Ishikawa (cell line): ENCODE data around the gene BSG.

Experiments
- CEBPB ChIP-seq: IDR thresholded peaks from 2 replicates; pipeline ENCODE4 v1.6.1; 2012
- CREB1 ChIP-seq: IDR thresholded peaks from 2 replicates; pipeline ENCODE4 v1.6.1; 2012; ENCODE audit warnings: low read depth
- EGR1 ChIP-seq: IDR thresholded peaks from 2 replicates; pipeline ENCODE4 v1.6.1; 2012
- EP300 ChIP-seq: IDR thresholded peaks from 2 replicates; pipeline ENCODE4 v1.6.1; 2012; ENCODE audit warnings: borderline replicate concordance
- FOXM1 ChIP-seq: IDR thresholded peaks from 2 replicates; pipeline ENCODE4 v1.6.1; 2012; ENCODE audit warnings: low read depth, borderline replicate concordance
- NFIC ChIP-seq: IDR thresholded peaks from 2 replicates; pipeline ENCODE4 v1.6.1; 2012
- RAD21 ChIP-seq: IDR thresholded peaks from 2 replicates; pipeline ENCODE4 v1.6.1; 2012; ENCODE audit warnings: low read depth
- TAF1 ChIP-seq: IDR thresholded peaks from 2 replicates; pipeline ENCODE4 v1.6.1; 2012; ENCODE audit warnings: low read depth, mild to moderate bottlenecking
- TCF12 ChIP-seq: IDR thresholded peaks from 2 replicates; pipeline ENCODE4 v1.6.1; 2012; ENCODE audit warnings: low read depth
- TEAD4 ChIP-seq: IDR thresholded peaks from 2 replicates; pipeline ENCODE4 v1.6.1; 2012
- YY1 ChIP-seq: IDR thresholded peaks from 2 replicates; pipeline ENCODE4 v1.6.1; 2012; ENCODE audit warnings: low read depth
- ZBTB7A ChIP-seq: IDR thresholded peaks from 2 replicates; pipeline ENCODE4 v1.6.1; 2012; ENCODE audit warnings: low read depth
- TF ChIP-seq, protein P1 (sequence below): IDR thresholded peaks from 2 replicates; pipeline ENCODE4 v1.6.1; 2012
- TF ChIP-seq, protein P2 (sequence below): IDR thresholded peaks from 2 replicates; pipeline ENCODE4 v1.6.1; 2012
- TF ChIP-seq, protein P3 (sequence below): IDR thresholded peaks from 2 replicates; pipeline ENCODE4 v1.6.1; 2012; ENCODE audit warnings: low read depth, mild to moderate bottlenecking

The BSG gene

DNA sequence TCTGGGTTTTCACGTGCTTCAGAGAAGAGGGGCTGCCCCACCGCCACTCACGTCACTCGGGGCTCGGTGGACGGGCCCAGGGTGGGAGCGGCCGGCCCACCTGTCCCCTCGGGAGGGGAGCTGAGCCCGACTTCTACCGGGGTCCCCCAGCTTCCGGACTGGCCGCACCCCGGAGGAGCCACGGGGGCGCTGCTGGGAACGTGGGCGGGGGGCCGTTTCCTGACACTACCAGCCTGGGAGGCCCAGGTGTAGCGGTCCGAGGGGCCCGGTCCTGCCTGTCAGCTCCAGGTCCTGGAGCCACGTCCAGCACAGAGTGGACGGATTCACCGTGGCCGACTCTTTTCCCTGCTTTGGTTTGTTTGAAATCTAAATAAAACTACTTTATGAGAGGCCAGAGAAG, 30.7 kb upstream of the BSG start:
- no peak for TF ChIP-seq NFIC
- TF ChIP-seq CEBPB = no peak
- TF ChIP-seq, protein P1, sequence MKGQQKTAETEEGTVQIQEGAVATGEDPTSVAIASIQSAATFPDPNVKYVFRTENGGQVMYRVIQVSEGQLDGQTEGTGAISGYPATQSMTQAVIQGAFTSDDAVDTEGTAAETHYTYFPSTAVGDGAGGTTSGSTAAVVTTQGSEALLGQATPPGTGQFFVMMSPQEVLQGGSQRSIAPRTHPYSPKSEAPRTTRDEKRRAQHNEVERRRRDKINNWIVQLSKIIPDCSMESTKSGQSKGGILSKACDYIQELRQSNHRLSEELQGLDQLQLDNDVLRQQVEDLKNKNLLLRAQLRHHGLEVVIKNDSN = no peak
- no peak for TF ChIP-seq ZBTB7A
- no peak for TF ChIP-seq EP300
- TF ChIP-seq, protein P2, sequence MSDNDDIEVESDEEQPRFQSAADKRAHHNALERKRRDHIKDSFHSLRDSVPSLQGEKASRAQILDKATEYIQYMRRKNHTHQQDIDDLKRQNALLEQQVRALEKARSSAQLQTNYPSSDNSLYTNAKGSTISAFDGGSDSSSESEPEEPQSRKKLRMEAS = no peak
- TF ChIP-seq TAF1 = no peak
- no peak for TF ChIP-seq RAD21
- TF ChIP-seq CREB1 = no peak
- no peak for TF ChIP-seq FOXM1
- TF ChIP-seq TCF12 = no peak
- no peak for TF ChIP-seq TEAD4
- TF ChIP-seq EGR1 = no peak
- TF ChIP-seq, protein P3, sequence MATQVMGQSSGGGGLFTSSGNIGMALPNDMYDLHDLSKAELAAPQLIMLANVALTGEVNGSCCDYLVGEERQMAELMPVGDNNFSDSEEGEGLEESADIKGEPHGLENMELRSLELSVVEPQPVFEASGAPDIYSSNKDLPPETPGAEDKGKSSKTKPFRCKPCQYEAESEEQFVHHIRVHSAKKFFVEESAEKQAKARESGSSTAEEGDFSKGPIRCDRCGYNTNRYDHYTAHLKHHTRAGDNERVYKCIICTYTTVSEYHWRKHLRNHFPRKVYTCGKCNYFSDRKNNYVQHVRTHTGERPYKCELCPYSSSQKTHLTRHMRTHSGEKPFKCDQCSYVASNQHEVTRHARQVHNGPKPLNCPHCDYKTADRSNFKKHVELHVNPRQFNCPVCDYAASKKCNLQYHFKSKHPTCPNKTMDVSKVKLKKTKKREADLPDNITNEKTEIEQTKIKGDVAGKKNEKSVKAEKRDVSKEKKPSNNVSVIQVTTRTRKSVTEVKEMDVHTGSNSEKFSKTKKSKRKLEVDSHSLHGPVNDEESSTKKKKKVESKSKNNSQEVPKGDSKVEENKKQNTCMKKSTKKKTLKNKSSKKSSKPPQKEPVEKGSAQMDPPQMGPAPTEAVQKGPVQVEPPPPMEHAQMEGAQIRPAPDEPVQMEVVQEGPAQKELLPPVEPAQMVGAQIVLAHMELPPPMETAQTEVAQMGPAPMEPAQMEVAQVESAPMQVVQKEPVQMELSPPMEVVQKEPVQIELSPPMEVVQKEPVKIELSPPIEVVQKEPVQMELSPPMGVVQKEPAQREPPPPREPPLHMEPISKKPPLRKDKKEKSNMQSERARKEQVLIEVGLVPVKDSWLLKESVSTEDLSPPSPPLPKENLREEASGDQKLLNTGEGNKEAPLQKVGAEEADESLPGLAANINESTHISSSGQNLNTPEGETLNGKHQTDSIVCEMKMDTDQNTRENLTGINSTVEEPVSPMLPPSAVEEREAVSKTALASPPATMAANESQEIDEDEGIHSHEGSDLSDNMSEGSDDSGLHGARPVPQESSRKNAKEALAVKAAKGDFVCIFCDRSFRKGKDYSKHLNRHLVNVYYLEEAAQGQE = no peak
- TF ChIP-seq YY1 = no peak

DNA sequence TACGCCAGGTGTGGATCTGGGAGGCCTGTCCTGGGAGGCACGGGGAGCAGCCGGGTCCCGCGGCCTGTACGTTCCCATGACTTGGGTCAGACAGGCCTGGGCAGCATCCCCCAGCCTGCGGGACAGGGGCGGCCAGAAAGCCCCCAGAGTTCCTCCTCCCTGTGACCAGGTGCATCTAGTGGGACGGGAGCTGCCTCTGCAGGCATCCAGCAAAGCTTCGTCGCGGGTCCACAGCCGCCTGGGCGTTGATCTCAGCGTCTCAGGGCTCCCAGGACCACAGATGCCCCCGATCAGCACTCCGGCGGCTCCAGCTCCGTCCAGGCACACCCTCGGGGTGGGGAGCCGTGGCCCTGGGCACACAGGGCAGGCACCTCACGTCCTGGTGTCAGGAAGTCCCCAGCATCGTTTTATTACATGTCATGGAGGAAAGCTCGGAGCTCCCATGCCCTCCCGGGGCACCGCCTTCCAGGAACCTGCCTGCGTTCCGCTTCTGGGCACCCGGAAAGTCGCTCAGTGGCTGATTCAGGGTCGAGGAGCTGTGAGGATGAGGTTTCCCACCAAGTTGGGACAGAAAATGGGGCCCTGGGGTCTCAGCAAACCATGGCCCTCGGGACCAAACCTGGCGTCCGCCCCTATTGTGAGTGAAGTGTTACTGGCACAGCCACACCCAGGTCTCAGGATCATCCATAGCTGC, 30.1 kb upstream of the BSG start:
- TF ChIP-seq RAD21 (no peak), EP300 (no peak), EGR1 (no peak), CEBPB (no peak), CREB1 (no peak), YY1 (no peak), TAF1 (no peak), ZBTB7A (no peak), TEAD4 (no peak), FOXM1 (no peak)
- TF ChIP-seq, protein P1 = no peak
- TF ChIP-seq, protein P3 = no peak

DNA sequence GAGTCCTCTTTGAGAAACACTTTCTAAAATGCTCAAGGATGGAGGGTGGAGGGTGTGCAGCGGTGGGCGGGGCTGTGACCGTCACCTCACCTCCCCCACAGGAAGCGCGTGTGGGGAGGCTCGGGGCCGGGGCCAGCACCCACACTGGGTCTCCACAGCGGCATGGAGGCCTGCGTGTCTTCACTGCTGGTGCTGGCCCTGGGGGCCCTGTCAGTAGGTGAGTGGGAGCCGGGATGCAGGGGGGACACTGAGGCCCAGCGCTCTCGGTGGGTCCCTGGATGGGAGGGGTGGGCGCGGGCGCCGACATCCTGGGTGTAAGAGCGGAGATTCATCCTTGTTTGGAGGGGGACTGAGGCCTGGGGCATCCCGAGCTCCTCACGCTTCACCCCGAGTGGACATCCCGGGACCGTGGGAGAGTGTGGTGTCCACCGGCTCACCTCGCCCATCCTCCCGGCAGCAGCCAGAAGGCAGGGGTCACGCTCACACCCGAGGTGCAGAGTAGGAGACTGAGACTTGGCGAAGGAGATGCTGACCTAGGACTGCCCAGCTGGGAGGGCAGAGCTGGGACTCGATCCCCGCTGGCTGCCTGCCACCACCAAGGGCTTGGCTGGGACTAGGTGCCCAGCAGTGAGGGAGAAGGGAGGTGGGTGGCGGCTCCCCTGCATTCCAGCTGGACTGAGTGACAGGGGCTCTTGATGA, 28.3 kb upstream of the BSG start, which contains the start of gene GZMM:
Gene GZMM, plus strand, starts transcription at position 144 of the 699 bp plus-strand sequence. Its CDS starts 19 bp downstream, at position 163.
- TF ChIP-seq, protein P3 = no peak
- no peak for TF ChIP-seq NFIC
- no peak for TF ChIP-seq YY1
- TF ChIP-seq TAF1 = no peak

DNA sequence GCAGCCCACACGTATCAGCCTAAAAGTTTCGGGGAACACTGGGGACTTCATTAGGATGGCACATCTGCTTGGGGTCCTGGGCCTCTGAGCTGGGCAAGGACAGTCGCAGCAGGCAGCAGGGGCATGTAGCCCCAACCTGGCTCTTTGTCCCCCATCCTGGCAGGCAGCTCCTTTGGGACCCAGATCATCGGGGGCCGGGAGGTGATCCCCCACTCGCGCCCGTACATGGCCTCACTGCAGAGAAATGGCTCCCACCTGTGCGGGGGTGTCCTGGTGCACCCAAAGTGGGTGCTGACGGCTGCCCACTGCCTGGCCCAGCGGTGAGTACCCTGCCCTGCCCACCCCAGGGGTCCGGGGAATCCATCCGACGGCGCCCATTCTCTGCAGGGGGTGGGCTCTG, 25.3 kb upstream of the BSG start:
- no peak for TF ChIP-seq TEAD4
- TF ChIP-seq, protein P2 = no peak
- TF ChIP-seq ZBTB7A = no peak
- TF ChIP-seq TCF12 = no peak
- TF ChIP-seq TAF1 = no peak
- no peak for TF ChIP-seq NFIC
- no peak for TF ChIP-seq FOXM1
- TF ChIP-seq EP300 = no peak
- TF ChIP-seq CEBPB = no peak
- TF ChIP-seq, protein P3 = no peak
- TF ChIP-seq, protein P1 = no peak
- TF ChIP-seq CREB1 = no peak
- no peak for TF ChIP-seq EGR1
- TF ChIP-seq YY1 = no peak
